GM12801 (cell line): ENCODE data around the gene MS4A10.

ENCODE experiments used
- TF ChIP-seq, protein P1 (sequence below): IDR thresholded peaks from one replicate; pipeline ENCODE4 v1.5.1; 2011; ENCODE audit warnings: control low read depth; ENCODE audit not compliant: insufficient read length; ENCODE audit errors: extremely low read depth

The MS4A10 gene

DNA sequence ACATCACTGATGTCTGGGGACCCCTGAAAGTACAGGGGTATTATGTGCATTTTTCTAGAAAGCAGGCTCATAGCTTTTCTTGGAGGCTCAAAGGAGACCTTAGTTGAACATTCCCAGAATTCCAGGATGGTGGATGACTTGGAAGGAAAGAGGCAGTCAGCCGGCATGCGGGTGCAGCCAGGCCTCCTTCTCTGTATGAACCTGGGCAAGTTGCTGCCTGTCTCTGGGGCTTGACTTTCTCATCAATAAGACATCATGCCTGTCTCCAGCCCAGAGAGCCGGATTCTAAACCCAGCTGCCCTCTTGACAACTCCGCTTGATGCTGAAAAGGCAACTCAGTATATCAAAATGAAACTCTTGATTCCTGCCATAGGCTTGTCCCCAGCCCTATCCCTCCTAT lies 15.9 kb upstream of the MS4A10 start:
- TF ChIP-seq, protein P1, sequence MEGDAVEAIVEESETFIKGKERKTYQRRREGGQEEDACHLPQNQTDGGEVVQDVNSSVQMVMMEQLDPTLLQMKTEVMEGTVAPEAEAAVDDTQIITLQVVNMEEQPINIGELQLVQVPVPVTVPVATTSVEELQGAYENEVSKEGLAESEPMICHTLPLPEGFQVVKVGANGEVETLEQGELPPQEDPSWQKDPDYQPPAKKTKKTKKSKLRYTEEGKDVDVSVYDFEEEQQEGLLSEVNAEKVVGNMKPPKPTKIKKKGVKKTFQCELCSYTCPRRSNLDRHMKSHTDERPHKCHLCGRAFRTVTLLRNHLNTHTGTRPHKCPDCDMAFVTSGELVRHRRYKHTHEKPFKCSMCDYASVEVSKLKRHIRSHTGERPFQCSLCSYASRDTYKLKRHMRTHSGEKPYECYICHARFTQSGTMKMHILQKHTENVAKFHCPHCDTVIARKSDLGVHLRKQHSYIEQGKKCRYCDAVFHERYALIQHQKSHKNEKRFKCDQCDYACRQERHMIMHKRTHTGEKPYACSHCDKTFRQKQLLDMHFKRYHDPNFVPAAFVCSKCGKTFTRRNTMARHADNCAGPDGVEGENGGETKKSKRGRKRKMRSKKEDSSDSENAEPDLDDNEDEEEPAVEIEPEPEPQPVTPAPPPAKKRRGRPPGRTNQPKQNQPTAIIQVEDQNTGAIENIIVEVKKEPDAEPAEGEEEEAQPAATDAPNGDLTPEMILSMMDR, result no peak

DNA sequence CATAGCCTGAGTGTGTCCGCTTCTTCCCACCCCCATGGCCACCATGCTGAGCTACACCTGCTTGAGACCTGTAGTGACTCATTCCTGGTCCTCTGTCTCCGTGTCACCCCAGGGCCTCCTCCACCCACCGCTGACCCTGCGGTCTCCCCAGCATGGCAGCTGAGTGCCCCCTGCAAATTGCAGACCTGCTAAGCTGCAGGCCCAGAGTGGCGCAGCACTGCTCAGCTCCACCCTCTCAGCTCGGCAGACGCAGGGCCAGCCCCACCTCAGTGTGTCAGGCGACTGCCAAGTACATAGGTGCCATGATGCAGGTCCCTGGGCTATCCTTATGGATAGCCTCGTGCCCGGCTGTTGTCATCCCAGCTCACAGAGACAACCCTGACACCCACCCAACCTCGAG lies 15.3 kb upstream of the MS4A10 start:
- TF ChIP-seq, protein P1, result no peak

DNA sequence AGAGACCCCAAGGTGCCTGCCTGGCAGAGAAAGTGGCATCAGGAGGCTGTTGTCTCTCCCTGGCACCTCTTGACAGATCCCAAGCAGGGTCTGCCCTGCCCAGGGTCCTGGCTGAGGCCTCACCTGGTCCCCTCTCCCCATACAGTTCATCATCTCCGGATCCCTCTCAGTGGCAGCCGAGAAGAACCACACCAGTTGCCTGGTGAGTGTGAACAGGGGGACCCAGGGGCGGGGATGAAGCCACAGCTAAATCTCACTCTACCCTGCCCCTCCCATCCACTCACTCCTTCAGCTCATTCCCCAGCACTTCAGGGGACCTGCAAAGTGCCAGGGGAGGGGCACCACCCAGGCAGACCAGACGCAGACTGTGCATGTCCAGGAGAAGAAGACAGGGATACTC lies 14.0 kb upstream of the MS4A10 start:
- TF ChIP-seq, protein P1, result no peak

DNA sequence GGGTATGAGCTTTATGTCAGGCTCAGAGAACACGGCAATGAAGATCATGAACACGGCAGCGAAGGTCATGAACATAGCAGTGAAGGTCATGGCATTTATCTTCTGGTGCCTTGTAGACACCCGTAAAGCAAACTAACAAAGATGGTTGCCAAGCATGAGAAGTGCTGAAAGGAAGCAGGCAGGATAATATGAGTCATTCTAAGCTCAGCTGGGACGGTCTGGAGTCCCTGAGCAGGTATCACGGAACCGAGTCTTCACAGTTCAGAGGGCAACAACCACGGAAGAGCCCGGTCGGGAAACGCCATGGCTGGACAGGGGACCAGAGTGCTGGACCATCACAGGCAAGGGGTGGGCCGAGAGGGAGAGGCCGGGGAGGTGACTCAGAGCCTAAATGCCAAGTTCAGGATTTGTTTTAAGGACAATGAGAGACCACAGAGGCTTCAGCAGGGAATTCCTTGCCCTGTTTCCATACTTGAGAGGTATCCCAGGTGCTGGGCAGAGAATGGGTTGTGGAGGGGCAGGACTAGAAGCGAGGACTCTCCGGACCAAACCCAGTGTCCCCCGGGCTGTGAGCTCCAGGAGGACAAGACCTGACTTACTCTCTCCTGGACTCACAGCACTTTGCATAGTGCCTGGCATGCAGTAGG lies 13.1 kb upstream of the MS4A10 start:
- TF ChIP-seq, protein P1, result no peak

DNA sequence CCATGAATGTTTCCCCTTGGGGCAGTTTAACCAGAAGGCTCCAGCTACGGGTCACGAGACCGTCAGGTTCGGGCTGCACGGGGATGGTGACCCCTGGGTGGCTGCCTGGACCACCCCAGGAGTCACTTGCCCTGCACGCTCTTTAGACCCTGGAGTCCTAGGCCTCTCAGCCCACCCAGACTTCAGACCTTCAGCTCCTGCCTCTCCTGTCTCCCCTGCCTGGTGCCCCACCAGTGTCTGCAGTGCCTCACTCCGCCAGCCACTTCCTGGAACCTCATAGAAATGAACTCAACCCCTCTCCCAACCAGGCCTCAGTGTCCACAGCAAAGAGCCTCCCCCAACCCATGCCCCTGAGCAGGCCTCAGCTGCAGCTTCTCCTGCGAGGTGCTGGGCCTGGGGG lies 12.5 kb upstream of the MS4A10 start:
- TF ChIP-seq, protein P1, result no peak

DNA sequence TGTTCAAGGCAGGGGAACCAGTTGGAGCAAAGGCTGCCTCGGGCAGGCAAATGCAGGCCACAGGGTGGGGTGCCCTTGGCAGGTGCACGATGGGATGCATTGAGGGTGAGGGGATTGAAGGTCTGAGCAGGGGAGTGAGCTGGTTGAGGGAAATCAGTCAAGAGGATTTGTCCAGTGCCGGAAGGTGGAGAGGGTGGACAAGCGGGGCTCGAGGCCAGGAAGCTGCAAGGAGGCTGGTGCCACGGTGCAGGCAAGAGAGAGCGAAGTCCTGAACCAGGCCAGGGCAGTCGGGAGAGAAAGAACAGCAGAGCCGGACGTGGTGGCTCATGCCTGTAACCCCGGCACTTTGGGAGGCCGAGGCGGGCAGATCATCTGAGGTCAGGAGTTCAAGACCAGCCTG lies 10.4 kb upstream of the MS4A10 start:
- TF ChIP-seq, protein P1, result no peak

DNA sequence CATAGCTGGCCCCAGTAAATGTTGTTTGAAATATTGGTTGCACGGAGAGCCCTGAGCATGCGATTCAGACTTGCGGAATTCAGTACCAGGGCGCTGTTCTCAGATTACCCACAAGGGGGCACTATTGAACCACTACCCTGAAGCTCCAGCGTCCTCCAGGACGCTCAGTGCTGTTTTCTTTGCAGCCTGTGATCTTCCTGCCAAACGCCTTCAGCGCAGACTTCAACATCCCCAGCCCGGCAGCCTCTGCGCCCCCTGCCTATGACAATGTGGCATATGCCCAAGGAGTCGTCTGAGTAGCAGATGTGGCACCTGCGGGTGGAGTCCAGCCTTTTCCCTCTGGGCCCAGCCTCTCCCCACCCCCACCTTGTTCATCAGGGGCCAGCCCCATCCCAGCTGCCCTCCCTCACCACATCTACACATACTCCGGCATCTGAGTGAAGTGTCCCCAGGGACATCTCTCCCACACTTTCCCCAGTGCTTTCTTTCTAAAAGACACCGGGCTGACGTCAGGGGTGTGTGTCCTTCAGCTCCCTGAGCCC lies 9.6 kb upstream of the MS4A10 start:
- TF ChIP-seq, protein P1, result peak; percentile 39

DNA sequence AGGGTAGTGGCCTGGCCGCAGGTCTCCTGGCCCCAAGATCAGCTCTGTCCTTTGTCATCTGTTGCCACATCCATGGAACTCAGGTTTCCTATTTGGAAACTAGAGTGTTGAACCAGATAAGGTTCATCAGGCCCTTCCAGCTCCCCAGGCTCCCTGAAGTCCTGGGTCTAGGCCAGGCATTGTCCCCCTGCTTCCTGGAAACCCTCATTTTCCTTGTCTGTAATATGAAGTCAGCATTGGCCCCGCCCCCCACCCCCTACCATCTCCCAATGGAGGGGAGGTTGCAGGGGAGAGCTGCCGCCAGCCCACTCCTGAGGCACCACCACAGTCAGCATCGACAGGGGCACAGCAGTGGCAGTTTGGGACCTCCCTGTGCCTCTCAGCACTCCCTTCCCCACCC lies 9.0 kb upstream of the MS4A10 start:
- TF ChIP-seq, protein P1, result no peak
